HG03521 (cell line): Measurements from ENCODE around the gene OVOL3.

Source experiments
- ATAC-seq: cut with Tn5 transposase; IDR thresholded peaks from one replicate; pipeline ENCODE4 v1.9.1; 2021; ENCODE audit warnings: mild to moderate bottlenecking, moderate library complexity; ENCODE audit not compliant: unreplicated experiment

Gene OVOL3

GRCh38 chr19:36099166-36099785 lies 11.7 kb upstream of the OVOL3 start:
- no peak for ATAC-seq

DNA sequence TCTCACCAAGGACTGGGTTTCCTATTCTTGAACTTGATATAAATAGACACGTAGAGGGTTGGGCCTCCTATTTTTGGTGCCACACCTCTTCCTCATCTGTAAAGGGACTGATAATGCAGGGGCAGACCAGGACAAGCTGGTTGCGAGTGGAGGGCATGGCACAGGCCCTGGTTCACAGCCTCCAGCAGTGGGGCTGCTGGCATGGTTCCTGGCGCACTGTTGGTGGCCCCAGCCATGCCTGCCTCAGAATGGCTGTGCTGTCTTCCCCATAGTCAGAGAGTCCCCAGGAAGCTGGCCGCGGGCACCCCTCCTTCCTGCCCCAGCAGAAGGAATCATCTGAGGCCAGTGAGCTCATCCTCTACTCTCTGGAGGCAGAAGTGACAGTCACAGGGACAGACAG lies 10.5 kb upstream of the OVOL3 start:
- no peak for ATAC-seq

- ATAC-seq: no peak
Observed at GRCh38 chr19:36101550-36102327, 9.2 kb upstream of the OVOL3 start.

DNA sequence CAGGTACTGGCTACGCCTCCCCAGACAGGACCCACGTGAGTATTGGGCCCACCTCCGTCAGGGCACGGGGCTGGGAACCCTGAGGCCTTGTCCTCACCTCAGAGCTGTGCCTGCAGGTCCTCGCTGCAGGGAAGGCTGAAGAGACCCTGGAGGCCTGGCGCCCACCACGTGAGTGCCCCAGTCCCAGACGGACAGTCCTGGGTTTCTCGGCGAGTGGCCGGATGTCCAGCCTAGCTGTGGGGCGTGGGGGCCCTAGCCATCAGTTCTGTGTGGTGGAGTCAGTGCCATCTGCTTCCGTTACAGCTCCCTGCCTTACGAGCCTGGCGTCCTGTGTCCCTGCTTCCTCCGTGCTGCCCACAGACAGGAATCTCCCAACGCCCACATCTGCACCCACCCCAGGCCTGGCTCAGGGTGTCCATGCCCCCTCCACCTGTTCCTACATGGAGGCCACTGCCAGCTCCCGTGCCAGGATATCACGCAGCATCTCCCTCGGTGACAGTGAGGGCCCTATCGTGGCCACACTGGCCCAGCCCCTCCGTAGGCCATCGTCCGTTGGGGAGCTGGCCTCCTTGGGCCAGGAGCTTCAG lies 7.8 kb upstream of the OVOL3 start:
- no peak for ATAC-seq

DNA sequence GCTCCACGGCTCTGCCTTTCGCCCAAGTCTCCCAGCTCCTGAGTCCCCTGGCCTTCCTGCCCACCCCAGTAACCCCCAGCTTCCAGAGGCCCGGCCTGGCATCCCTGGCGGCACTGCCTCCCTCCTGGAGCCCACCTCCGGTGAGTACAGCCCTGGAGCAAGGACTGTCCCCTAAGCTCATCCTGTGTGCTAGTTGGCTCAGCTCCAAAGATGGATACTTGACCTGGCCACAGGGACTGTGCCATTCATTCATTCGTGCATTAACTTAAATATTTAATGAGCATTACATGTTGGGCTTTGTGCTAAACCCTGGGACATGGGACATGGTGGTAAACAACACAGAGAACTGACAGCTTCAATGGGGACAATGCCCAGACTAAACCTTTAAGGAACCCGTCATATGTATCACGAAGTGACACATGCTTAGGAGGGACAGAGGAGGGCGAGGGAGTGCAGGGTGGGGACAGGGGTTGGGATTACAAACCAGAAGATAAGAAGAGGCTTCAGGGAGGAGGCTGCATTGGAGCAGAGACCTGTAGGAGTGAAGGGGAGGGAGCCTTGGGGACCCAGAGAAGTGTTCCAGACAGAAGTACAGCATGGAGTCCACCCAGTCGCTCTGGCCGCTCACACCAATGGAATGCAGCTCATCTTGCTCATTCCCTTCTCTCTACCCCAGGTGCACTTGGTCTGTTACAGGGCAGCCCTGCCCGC lies 6.9 kb upstream of the OVOL3 start:
- ATAC-seq: no peak

GRCh38 chr19:36106441-36106840 lies 4.5 kb upstream of the OVOL3 start:
- no peak for ATAC-seq

DNA sequence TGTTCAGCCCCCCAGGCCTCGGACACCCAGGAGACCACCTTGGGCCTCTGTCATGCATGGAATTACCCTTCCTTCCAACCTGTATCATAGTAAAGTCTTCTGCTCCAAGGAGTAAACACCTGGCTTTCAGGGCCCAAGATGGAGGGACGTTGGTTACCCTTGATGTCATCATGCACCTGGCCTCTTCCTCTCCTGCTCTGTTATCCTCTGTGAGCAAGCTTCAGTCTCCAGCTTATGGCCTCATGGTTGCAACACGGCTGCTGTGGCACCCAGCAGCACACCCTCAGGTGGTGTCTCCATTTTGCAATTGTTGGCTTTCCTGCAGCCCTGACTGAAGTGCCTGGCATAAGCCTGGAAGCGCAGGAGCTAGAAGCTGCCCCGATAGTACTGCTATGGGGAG lies 4.0 kb upstream of the OVOL3 start:
- no peak for ATAC-seq

DNA sequence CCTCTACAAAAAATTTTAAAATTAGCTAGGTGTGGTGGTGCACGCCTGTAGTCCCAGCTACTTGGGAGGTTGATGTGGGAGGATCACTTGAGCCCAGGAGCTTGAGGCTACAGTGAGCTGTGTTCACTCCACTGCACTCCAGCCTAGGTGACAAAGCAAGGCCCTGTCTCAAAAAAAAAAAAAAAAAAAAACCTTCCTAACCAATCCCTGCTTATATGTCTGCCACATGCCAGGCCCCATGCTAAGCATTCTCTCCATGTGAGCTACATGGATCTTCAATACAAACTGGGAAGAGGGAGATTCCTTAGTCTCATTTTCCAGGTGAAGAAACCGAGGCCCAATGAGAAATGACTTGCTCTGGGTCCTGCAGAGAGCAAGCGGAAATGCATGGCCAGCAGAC lies 2.3 kb upstream of the OVOL3 start:
- ATAC-seq: no peak

DNA sequence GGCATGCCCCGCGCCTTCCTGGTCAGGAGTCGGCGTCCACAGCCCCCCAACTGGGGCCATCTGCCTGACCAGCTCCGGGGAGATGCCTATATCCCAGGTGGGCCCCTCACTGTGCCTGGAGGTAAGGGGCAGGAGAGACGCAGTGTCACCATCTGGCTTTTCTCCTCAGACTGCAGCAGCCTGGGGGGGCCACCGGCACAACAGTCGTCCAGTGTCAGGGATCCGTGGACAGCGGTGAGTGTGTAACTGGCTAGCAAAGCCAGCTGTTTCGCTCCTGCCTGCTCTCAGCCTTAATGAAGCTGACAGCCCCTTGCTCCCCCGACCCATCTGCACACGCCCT lies 227 bp downstream of the OVOL3 start:
- no peak for ATAC-seq

DNA sequence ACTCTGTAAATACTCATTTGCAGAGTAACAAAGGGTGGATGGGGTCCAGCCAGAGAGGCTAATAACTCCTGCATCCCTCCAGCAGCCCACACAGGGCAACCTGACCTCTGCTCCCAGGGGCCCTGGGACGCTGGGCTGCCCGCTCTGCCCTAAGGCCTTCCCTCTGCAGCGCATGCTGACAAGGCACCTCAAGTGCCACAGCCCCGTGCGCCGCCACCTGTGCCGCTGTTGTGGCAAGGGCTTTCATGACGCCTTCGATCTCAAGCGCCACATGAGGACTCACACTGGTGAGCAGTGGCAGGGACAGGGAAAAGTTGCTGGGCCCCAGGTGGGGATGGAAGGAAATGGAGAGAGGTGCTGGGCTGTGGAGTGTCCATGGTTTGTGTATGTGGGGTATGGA lies 1.7 kb downstream of the OVOL3 start:
- no peak for ATAC-seq

DNA sequence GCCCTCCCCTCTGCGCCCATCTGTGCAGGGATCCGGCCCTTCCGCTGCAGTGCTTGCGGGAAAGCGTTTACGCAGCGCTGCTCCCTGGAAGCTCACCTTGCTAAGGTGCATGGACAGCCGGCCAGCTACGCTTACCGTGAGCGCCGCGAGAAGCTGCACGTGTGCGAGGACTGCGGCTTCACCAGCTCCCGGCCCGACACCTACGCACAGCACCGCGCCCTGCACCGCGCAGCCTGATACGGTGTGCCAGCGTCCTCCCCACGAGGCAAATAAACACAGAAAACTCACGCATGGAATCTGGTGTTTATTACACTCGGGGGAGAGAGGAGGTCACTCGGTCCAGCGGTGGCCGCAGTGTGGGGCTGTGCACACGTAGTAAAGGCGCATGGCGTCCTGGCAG lies 2.5 kb downstream of the OVOL3 start:
- no peak for ATAC-seq

DNA sequence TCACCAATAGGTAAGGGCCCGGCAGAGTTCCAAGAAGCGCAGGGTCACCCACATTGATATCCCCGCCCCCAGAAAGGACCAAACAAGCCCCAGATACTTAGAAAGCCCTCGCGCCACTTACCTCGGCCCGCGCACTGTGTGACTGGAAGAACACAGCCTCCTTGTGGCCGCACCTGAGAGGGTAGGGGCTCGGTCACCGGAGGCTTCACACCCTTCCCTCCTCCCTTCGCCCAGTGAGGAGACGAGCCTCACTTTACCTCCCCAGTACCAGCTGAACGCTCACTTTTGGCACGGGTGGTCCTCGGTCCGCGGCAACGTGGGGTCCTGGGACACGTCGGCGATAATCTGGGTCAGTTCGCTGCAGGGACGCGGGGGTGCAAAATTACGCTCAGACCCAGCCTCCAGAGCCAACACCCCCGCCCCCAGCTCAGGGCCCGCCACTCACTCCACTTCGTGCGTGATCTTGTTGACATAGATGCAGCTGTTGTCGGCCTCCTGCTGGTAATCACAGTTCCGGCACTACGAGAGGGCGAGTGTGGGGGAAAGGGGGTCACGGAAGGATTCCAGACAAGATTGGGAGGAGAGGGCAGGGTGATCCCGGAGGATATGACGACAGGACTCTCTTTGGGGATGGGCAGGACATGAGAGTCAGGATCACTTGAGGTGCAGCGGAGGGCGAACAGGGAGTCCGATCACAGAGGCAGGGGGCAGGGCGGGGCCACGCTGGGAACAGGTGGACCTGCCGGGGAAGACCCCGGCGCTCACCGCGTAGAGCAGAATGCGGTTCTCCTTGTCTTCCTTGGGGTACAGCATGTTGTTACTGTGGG lies 3.2 kb downstream of the OVOL3 start:
- ATAC-seq: no peak

- ATAC-seq: peak; percentile 81
Observed at GRCh38 chr19:36114721-36115452, 3.9 kb downstream of the OVOL3 start, which contains the start of gene POLR2I. POLR2I (minus strand) TSS chr19:36114875; CDS start chr19:36114856, 19 bp downstream.

DNA sequence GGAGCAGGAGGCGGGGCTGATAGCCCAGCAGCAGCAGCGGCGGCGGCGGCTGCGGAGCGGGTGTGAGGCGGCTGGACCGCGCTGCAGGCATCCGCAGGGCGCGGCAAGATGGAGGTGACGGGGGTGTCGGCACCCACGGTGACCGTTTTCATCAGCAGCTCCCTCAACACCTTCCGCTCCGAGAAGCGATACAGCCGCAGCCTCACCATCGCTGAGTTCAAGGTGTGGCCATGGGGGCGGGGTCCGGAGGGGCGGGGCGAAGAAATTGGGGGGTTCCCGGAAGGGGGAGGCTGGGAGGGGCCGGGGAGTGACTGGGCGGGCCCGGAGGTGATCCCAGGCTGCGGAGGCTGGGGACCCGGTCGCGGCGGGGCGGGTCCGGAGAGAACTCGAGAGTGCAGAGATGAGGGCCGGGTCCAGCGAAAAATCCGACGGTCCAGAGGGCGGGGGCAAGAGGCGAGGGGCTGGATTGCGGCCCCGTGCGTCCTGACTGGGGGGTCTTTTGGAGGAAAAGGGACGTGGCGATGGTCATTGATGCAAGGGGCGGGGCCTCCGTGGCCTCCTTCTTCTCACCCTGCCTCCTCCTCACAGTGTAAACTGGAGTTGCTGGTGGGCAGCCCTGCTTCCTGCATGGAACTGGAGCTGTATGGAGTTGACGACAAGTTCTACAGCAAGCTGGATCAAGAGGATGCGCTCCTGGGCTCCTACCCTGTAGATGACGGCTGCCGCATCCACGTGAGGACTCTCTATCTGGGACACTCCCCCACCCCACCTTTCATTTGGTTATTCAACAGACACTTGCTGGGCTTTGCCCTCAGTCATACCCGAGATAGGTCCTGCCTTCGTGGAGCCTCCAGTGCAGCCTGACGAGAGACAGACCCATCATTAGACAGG lies 4.8 kb downstream of the OVOL3 start, which contains the start of gene TBCB:
TBCB (plus strand) TSS at position 16 of the 891 bp plus-strand sequence; CDS start at position 109, 93 bp downstream.
- ATAC-seq: no peak

DNA sequence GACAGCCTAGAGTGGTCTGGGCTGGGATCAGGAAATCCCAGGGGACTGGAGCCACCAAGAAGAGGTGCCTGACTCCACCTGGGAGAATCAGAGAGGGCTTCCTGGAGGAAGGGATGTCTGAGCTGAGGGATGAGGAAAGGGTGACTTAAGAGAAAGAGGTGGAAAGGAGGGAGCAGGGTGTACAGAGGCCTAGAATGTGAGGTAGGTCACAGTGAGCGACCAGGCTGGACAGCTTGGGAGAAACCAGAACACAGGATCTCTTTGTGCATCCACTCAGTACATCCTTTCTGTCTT lies 5.3 kb downstream of the OVOL3 start:
- no peak for ATAC-seq

- ATAC-seq: no peak
Observed at GRCh38 chr19:36120092-36120983, 9.4 kb downstream of the OVOL3 start.

DNA sequence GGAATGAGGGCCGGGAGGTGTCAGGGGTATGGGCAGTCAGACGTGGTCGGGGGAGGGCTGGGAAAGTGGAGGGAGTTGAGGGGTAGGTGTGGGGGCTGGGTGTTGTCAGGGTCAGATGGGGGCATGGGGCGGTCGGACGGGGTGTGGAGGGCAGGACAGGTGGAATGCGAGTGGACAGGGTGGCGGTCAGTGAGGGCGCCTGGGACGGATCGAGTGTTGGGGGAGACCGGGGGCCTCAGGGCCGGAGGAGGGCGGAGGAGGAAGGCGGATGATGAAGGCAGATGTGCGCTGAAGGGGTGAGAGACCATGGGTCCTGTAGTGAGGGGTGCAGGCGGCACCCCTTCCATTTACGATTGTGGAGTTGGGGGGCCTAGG lies 10.0 kb downstream of the OVOL3 start:
- ATAC-seq: no peak

GRCh38 chr19:36121486-36122124 lies 10.7 kb downstream of the OVOL3 start:
- no peak for ATAC-seq
